ENCODE measurements around the gene CCDC15. TPM values are rescaled to one million over a fixed set of nuclear protein-coding genes. Genes with fewer than 3 reads are reported as not detected.
"Not testable (repeated sequence)": the region's sequence is repeated elsewhere in the genome, so short reads cannot be mapped to it uniquely, and the experiment has no call there.

Gene CCDC15
- total RNA-seq, 1 experiment from 2014 or later: 4.3 TPM

- DNase-seq (ENCODE audit: low spot score): no peak
These were observed 15.0 kb upstream of the CCDC15 start for GRCh38 chr11:124938970-124939369.

- no peak for DNase-seq (ENCODE audit: low spot score)
These were observed 12.3 kb upstream of the CCDC15 start for GRCh38 chr11:124941703-124942102.

- DNase-seq (ENCODE audit: low spot score): no peak
These were observed 11.3 kb upstream of the CCDC15 start for GRCh38 chr11:124942466-124943253.

- no peak for DNase-seq (ENCODE audit: low spot score)
These were observed 10.8 kb upstream of the CCDC15 start for GRCh38 chr11:124943254-124943616.

- DNase-seq (ENCODE audit: low spot score): no peak
These were observed 10.3 kb upstream of the CCDC15 start for GRCh38 chr11:124943741-124944140.

- no peak for DNase-seq (ENCODE audit: low spot score)
These were observed 9.4 kb upstream of the CCDC15 start for GRCh38 chr11:124944565-124944964.

- DNase-seq (ENCODE audit: low spot score): no peak
These were observed 8.2 kb upstream of the CCDC15 start for GRCh38 chr11:124945826-124946225.

- no peak for DNase-seq (ENCODE audit: low spot score)
These were observed 7.3 kb upstream of the CCDC15 start for GRCh38 chr11:124946735-124947141.

- DNase-seq (ENCODE audit: low spot score): no peak
These were observed 3.2 kb upstream of the CCDC15 start for GRCh38 chr11:124950601-124951330.

- DNase-seq (ENCODE audit: low spot score): no peak
These were observed 2.7 kb upstream of the CCDC15 start for GRCh38 chr11:124951341-124951740.

GRCh38 chr11:124954590-124954955 lies 571 bp downstream of the CCDC15 start:
- no peak for DNase-seq (ENCODE audit: low spot score)

- no peak for DNase-seq (ENCODE audit: low spot score)
These were observed 1.0 kb downstream of the CCDC15 start for GRCh38 chr11:124955035-124955434.

- DNase-seq (ENCODE audit: low spot score): peak; percentile 80
These were observed 8.1 kb downstream of the CCDC15 start for GRCh38 chr11:124961972-124962609.

GRCh38 chr11:124968197-124968596 lies 14.2 kb downstream of the CCDC15 start:
- not testable (repeated sequence) for DNase-seq (ENCODE audit: low spot score)

- peak; percentile 37 for DNase-seq (ENCODE audit: low spot score)
These were observed 16.9 kb downstream of the CCDC15 start for GRCh38 chr11:124970925-124971324.

- DNase-seq (ENCODE audit: low spot score): no peak
These were observed 17.8 kb downstream of the CCDC15 start for GRCh38 chr11:124971810-124972209.

- no peak for DNase-seq (ENCODE audit: low spot score)
These were observed 22.5 kb downstream of the CCDC15 start for GRCh38 chr11:124976531-124976930.

GRCh38 chr11:124977006-124977405 lies 23.0 kb downstream of the CCDC15 start:
- no peak for DNase-seq (ENCODE audit: low spot score)

- no peak for DNase-seq (ENCODE audit: low spot score)
These were observed 24.3 kb downstream of the CCDC15 start for GRCh38 chr11:124978316-124978715.

- no peak for DNase-seq (ENCODE audit: low spot score)
These were observed 28.0 kb downstream of the CCDC15 start for GRCh38 chr11:124982043-124982442.

- DNase-seq (ENCODE audit: low spot score): no peak
These were observed 29.9 kb downstream of the CCDC15 start for GRCh38 chr11:124983674-124984511.

- no peak for DNase-seq (ENCODE audit: low spot score)
These were observed 30.5 kb downstream of the CCDC15 start for GRCh38 chr11:124984512-124984854.

All from H4 (cell line).